Natural killer cell (primary cell): ENCODE measurements around the gene SDHAF1. TPM values are rescaled to one million over a fixed set of nuclear protein-coding genes. Genes with fewer than 3 reads are reported as not detected.

Experiments used
- ATAC-seq, 3 donors: fragments of 150-1000 bp in 2 of 3; fragments of 200-7000 bp in 1 of 3; cut with Tn5 transposase; 1 replicate in 1 of 3; 2 replicates in 2 of 3; pipeline ENCODE4 v1.10.0; 2021; ENCODE audit warnings: mild to moderate bottlenecking in 2 of 3, moderate library complexity in 2 of 3
- DNase-seq, 2 donors: peaks; one replicate each; pipeline versions ENCODE4 v3.0.0 to v3.0.0-alpha.2; 2013 to 2021; ENCODE audit warnings: mixed read lengths in 1 of 2
- H3K27ac ChIP-seq: one replicate; pipeline ENCODE4 v1.5.1; 2013; ENCODE audit warnings: mild to moderate bottlenecking, low read length
- H3K27me3 ChIP-seq: one replicate; pipeline ENCODE4 v1.6.1; 2013; ENCODE audit warnings: low read length; ENCODE audit not compliant: control insufficient read depth, insufficient read depth
- H3K36me3 ChIP-seq: one replicate; pipeline ENCODE4 v1.6.1; 2013; ENCODE audit warnings: low read length; ENCODE audit not compliant: control insufficient read depth, insufficient read depth
- H3K4me1 ChIP-seq: one replicate; pipeline ENCODE4 v1.6.1; 2013; ENCODE audit warnings: low read length; ENCODE audit not compliant: control insufficient read depth, insufficient read depth
- H3K4me3 ChIP-seq: one replicate; pipeline ENCODE4 v1.5.1; 2013; ENCODE audit warnings: low read length
- H3K9me3 ChIP-seq: one replicate; pipeline ENCODE4 v1.6.1; 2013; ENCODE audit warnings: low read length; ENCODE audit not compliant: control insufficient read depth, insufficient read depth
- H3K27ac Mint-ChIP-seq, 2 donors: one replicate each; pipeline ENCODE4 v1.8.0; 2022; ENCODE audit warnings: mild to moderate bottlenecking in 2 of 2, mixed read lengths in 2 of 2, moderate library complexity in 1 of 2
- H3K27me3 Mint-ChIP-seq, 2 donors: one replicate each; pipeline ENCODE4 v1.8.0; 2022; ENCODE audit warnings: low read depth in 2 of 2, mixed read lengths in 2 of 2
- H3K36me3 Mint-ChIP-seq: one replicate; pipeline ENCODE4 v1.8.0; 2022; ENCODE audit warnings: mixed read lengths
- H3K4me1 Mint-ChIP-seq, 2 donors: one replicate each; pipeline ENCODE4 v1.8.0; 2022; ENCODE audit warnings: mixed read lengths in 2 of 2
- H3K4me3 Mint-ChIP-seq: one replicate; pipeline ENCODE4 v1.8.0; 2022; ENCODE audit warnings: mild to moderate bottlenecking, moderate library complexity, mixed read lengths
- H3K9me3 Mint-ChIP-seq, 2 donors: one replicate each; pipeline ENCODE4 v1.8.0; 2022; ENCODE audit warnings: mixed read lengths in 2 of 2
- WGBS: methylation state at CpG from one replicate; pipeline ENCODE4 v1.1.7; 2013; ENCODE audit warnings: missing lambda C conversion rate; ENCODE audit not compliant: insufficient coverage; 5-methylcytosine and 5-hydroxymethylcytosine counted together
- intact Hi-C: fragments of 100-400 bp; cut with micrococcal nuclease; formaldehyde crosslinking; loops from one replicate; pipeline ENCODE4 v1.14.2; 2022
- total RNA-seq, 4 donors: library from RNA; stranded (reverse); fragments of 120-200 nt in 1 of 4; gene quantifications; one replicate each; pipeline versions ENCODE4 v1.2.3 to v1.2.4, GENCODE V29; 2013 to 2022
- TF ChIP-seq, protein P1 (sequence below): fragments of 200-600 bp; IDR thresholded peaks from one replicate; pipeline ENCODE4 v1.8.0; 2022; ENCODE audit warnings: antibody characterized with exemption

The SDHAF1 gene
- total RNA-seq, 3 donors from 2014 or later (not counting 1 experiment from before 2014, with no cell fraction given) = 9.2 to 12.1 (median 10.5) TPM

DNA sequence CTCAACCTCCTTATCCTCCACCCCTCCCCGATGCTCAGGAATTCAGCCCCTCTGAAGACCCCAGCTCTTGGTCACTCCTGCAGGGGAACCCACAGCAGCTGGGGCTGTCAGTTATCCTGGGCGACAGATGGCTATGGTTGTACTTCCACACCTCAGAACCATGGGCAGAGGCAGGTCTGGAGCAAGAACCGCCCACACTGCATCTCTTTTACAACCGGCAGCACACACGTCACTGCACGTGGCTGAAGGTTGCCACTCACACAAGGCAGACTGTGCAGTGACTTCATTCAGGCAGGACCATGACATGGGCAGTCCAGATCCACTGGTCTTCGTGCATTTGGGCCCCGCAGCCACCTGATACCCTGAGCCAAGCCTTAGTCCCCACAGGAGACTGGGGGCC is 21.5 kb upstream of the SDHAF1 start:
- H3K27me3 Mint-ChIP-seq = peaks cover 11 to 18% of the 10 kb centered on the region in 2 donors
- Histone ChIP-seq H3K9me3 (no peaks in the 10 kb centered on the region), H3K27me3 (no peaks in the 10 kb centered on the region), H3K27ac (no peak overlapping the region), H3K36me3 (no peaks in the 10 kb centered on the region), H3K4me1 (peaks cover 4% of the 10 kb centered on the region), H3K4me3 (no peak overlapping the region)
- 41% methylated on average over 8 of the region's 8 CpGs for WGBS
- intact Hi-C loops = no loop called here
- H3K4me1 Mint-ChIP-seq = peaks cover 7% of the 10 kb centered on the region in 2 donors
- no peak for ATAC-seq
- no peak for DNase-seq
- H3K36me3 Mint-ChIP-seq = no peaks in the 10 kb centered on the region
- no peak overlapping the region for H3K4me3 Mint-ChIP-seq
- H3K27ac Mint-ChIP-seq = no peak overlapping the region
- TF ChIP-seq, protein P1, sequence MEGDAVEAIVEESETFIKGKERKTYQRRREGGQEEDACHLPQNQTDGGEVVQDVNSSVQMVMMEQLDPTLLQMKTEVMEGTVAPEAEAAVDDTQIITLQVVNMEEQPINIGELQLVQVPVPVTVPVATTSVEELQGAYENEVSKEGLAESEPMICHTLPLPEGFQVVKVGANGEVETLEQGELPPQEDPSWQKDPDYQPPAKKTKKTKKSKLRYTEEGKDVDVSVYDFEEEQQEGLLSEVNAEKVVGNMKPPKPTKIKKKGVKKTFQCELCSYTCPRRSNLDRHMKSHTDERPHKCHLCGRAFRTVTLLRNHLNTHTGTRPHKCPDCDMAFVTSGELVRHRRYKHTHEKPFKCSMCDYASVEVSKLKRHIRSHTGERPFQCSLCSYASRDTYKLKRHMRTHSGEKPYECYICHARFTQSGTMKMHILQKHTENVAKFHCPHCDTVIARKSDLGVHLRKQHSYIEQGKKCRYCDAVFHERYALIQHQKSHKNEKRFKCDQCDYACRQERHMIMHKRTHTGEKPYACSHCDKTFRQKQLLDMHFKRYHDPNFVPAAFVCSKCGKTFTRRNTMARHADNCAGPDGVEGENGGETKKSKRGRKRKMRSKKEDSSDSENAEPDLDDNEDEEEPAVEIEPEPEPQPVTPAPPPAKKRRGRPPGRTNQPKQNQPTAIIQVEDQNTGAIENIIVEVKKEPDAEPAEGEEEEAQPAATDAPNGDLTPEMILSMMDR = no peak
- no peaks in the 10 kb centered on the region for H3K9me3 Mint-ChIP-seq

DNA sequence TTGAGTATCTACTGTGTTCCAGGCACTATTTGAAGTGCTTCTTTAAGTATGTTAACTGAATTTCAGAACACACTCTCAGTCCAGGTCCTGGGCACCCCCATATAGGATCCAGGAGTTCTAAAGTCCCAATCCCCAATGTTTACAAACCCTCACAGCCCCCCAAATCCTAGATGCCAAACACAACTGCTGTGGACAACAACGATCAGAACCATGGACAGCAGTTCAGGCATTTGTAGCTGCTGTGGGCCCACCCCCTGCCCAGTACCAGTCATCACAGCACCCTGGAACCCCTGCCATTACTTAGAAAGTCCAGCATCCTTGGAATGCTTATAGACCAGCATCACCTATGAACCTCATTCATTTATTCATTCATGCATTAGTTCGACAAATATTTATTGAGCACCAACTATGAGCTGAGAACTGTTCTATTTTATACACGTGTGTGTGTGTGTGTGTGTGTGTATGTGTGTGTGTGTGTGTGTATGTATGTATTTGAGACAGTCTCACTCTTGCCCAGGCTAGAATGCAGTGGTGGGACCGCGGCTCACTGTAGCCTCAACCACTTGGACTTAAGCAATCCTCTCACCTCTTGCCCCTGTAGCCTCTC is 19.3 kb upstream of the SDHAF1 start:
- Histone ChIP-seq H3K27ac (no peak overlapping the region), H3K36me3 (no peaks in the 10 kb centered on the region), H3K27me3 (no peaks in the 10 kb centered on the region), H3K4me1 (no peaks in the 10 kb centered on the region), H3K4me3 (no peak overlapping the region), H3K9me3 (no peaks in the 10 kb centered on the region)
- intact Hi-C loops = no loop called here
- Mint-ChIP-seq H3K9me3 (no peaks in the 10 kb centered on the region), H3K36me3 (no peaks in the 10 kb centered on the region), H3K4me3 (no peak overlapping the region), H3K27me3 (peaks cover 12 to 20% of the 10 kb centered on the region in 2 donors), H3K27ac (no peak overlapping the region), H3K4me1 (no peaks in the 10 kb centered on the region)
- WGBS = 36% methylated on average over 4 of the region's 5 CpGs
- peak in 2 of 3 donors; percentile 46 to 63 for ATAC-seq
- TF ChIP-seq, protein P1 = no peak
- DNase-seq = peak in 1 of 2 donors; percentile 55

DNA sequence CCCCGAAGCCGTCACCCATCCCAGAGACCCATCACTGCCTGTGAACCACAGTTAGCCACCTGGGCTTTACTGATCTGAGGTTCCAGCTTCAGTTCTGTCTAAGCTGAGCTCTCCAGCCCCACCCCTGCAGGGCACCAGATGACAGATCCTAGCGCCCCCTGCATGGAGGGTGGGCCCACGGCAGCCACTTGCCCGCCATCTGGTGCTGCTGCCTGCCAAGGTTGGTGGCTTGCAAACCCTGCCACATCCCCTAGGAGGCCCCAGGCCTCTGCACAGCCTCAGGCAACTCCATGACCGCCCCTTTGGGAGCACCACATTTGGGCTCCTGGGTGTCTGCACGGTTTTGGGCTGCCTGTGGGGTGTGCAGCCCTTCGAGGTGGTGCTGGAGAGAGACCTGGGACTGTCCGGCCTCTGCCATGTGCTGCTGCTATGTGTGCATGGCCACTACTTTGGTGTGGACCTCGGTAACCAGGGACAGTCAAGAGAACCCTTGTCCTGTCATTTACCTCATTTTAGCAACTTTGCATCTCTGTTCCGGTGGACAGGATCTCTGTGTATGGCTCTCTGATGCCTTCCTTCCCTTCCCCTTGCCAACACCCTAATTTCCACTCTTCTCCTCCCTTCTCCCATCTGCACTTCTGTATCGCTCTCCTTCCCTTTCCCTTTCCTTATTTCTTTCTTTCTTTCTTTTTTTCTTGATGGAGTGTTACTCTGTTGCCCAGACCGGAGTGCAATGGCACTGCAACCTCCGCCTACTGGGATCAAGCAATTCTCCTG is 17.4 kb upstream of the SDHAF1 start:
- H3K27me3 Mint-ChIP-seq = peaks cover 15 to 28% of the 10 kb centered on the region in 2 donors

More for the DNA sequence above, 17.4 kb upstream of the SDHAF1 start:
- Histone ChIP-seq H3K27ac (no peak overlapping the region), H3K36me3 (no peaks in the 10 kb centered on the region), H3K27me3 (no peaks in the 10 kb centered on the region), H3K4me1 (no peaks in the 10 kb centered on the region), H3K9me3 (no peaks in the 10 kb centered on the region), H3K4me3 (no peak overlapping the region)
- H3K27ac Mint-ChIP-seq = no peak overlapping the region
- peak in 1 of 3 donors; percentile 55 for ATAC-seq
- no peak overlapping the region for H3K4me3 Mint-ChIP-seq
- 58% methylated on average over 14 of the region's 14 CpGs for WGBS
- intact Hi-C loops = no loop called here
- peak in 1 of 2 donors; percentile 34 for DNase-seq
- H3K36me3 Mint-ChIP-seq = no peaks in the 10 kb centered on the region
- H3K4me1 Mint-ChIP-seq = no peaks in the 10 kb centered on the region
- no peaks in the 10 kb centered on the region for H3K9me3 Mint-ChIP-seq
- TF ChIP-seq, protein P1 = no peak
